Measurements from ENCODE around the gene ACVRL1. TPM values are rescaled to one million over a fixed set of nuclear protein-coding genes. Genes with fewer than 3 reads are reported as not detected.

The ACVRL1 gene
- total RNA-seq, 3 donors from 2014 or later (not counting 1 experiment from before 2014, with no cell fraction given): 0.57 TPM; not detected in 2

- no peak for ATAC-seq
- no peak overlapping the region for H3K27ac Mint-ChIP-seq
- intact Hi-C loops (cut with micrococcal nuclease): no loop called here
These were observed 1.6 kb upstream of the ACVRL1 start for GRCh38 chr12:51905471-51906429.

GRCh38 chr12:51906430-51907082 is 748 bp upstream of the ACVRL1 start:
- peaks cover 3% of the 10 kb centered on the region for H3K4me1 ChIP-seq (ENCODE audit: control insufficient read depth, insufficient read depth, low read length)
- DNase-seq (no peak), ATAC-seq (no peak)
- H3K4me3 ChIP-seq (ENCODE audit: low read length): no peak overlapping the region
- H3K36me3 ChIP-seq (ENCODE audit: control insufficient read depth, insufficient read depth, low read length): no peaks in the 10 kb centered on the region
- WGBS (ENCODE audit: insufficient coverage): 55% methylated on average over 21 of the region's 23 CpGs
- H3K4me3 Mint-ChIP-seq: no peak overlapping the region
- TF ChIP-seq CTCF (IDR thresholded peaks at IDR 0.05): no peak
- H3K27ac ChIP-seq (ENCODE audit: low read length): no peak overlapping the region
- no peaks in the 10 kb centered on the region for H3K4me1 Mint-ChIP-seq
- intact Hi-C loops (cut with micrococcal nuclease): no loop called here
- H3K36me3 Mint-ChIP-seq: no peaks in the 10 kb centered on the region
- peaks cover 20 to 42% of the 10 kb centered on the region in 2 donors for H3K27me3 Mint-ChIP-seq (ENCODE audit: low read depth in 2 of 2)
- H3K27me3 ChIP-seq (ENCODE audit: control insufficient read depth, insufficient read depth, low read length): peaks cover 8% of the 10 kb centered on the region
- no peak overlapping the region for H3K27ac Mint-ChIP-seq
- no peaks in the 10 kb centered on the region for H3K9me3 ChIP-seq (ENCODE audit: control insufficient read depth, insufficient read depth, low read length)
- no peaks in the 10 kb centered on the region for H3K9me3 Mint-ChIP-seq

More at GRCh38 chr12:51905471-51906429, 1.6 kb upstream of the ACVRL1 start:
- no peak overlapping the region for H3K27ac ChIP-seq (ENCODE audit: low read length)
- no peak for DNase-seq
- Mint-ChIP-seq H3K4me3 (no peak overlapping the region), H3K4me1 (no peaks in the 10 kb centered on the region), H3K9me3 (no peaks in the 10 kb centered on the region), H3K36me3 (no peaks in the 10 kb centered on the region), H3K27me3 (ENCODE audit: low read depth in 2 of 2) (peaks cover 20 to 42% of the 10 kb centered on the region in 2 donors)
- H3K9me3 ChIP-seq (ENCODE audit: control insufficient read depth, insufficient read depth, low read length): no peaks in the 10 kb centered on the region
- H3K27me3 ChIP-seq (ENCODE audit: control insufficient read depth, insufficient read depth, low read length): peaks cover 8% of the 10 kb centered on the region
- no peak overlapping the region for H3K4me3 ChIP-seq (ENCODE audit: low read length)
- H3K4me1 ChIP-seq (ENCODE audit: control insufficient read depth, insufficient read depth, low read length): no peaks in the 10 kb centered on the region
- 84% methylated on average over 17 of the region's 18 CpGs for WGBS (ENCODE audit: insufficient coverage)
- TF ChIP-seq CTCF (IDR thresholded peaks at IDR 0.05): no peak
- H3K36me3 ChIP-seq (ENCODE audit: control insufficient read depth, insufficient read depth, low read length): no peaks in the 10 kb centered on the region

- intact Hi-C loops (cut with micrococcal nuclease): no loop called here
- Histone ChIP-seq H3K4me1 (ENCODE audit: control insufficient read depth, insufficient read depth, low read length) (peaks cover 8% of the 10 kb centered on the region), H3K4me3 (ENCODE audit: low read length) (no peak overlapping the region), H3K27ac (ENCODE audit: low read length) (no peak overlapping the region), H3K27me3 (ENCODE audit: control insufficient read depth, insufficient read depth, low read length) (peaks cover 8% of the 10 kb centered on the region), H3K36me3 (ENCODE audit: control insufficient read depth, insufficient read depth, low read length) (no peaks in the 10 kb centered on the region), H3K9me3 (ENCODE audit: control insufficient read depth, insufficient read depth, low read length) (no peaks in the 10 kb centered on the region)
- H3K4me3 Mint-ChIP-seq: peak overlapping the region; percentile 9
- ATAC-seq (no peak), DNase-seq (no peak)
- H3K9me3 Mint-ChIP-seq: no peaks in the 10 kb centered on the region
- WGBS (ENCODE audit: insufficient coverage): 83% methylated on average over 7 of the region's 7 CpGs
- H3K27ac Mint-ChIP-seq: no peak overlapping the region
- no peaks in the 10 kb centered on the region for H3K4me1 Mint-ChIP-seq
- no peak for TF ChIP-seq CTCF (IDR thresholded peaks at IDR 0.05)
- no peaks in the 10 kb centered on the region for H3K36me3 Mint-ChIP-seq
- peaks cover 20 to 42% of the 10 kb centered on the region in 2 donors for H3K27me3 Mint-ChIP-seq (ENCODE audit: low read depth in 2 of 2)
These were observed 637 bp downstream of the ACVRL1 start for GRCh38 chr12:51907856-51908425.
